ENCODE measurements around the gene EBNA1BP2. TPM values are rescaled to one million over a fixed set of nuclear protein-coding genes. Genes with fewer than 3 reads are reported as not detected.
"Not testable (repeated sequence)": the region's sequence is repeated elsewhere in the genome, so short reads cannot be mapped to it uniquely, and the experiment has no call there.

Gene EBNA1BP2
- total RNA-seq, 1 donor from 2014 or later: 53.9 TPM

GRCh38 chr1:43172527-43172972, 460 bp upstream of the EBNA1BP2 start:
- intact Hi-C loops (cut with micrococcal nuclease): loop anchor here (1.0 to 10.0 kb wide), 19 partner anchors 54 to 838 kb away; partner anchors contain the start of genes ATP6V0B, C1orf50, CDC20 and ELOVL1

- intact Hi-C loops (cut with micrococcal nuclease): loop anchor here (10.0 kb wide), 1 partner anchor 837 kb away; the partner anchor contains the start of gene FOXJ3
These were observed 696 bp downstream of the EBNA1BP2 start for GRCh38 chr1:43171312-43171875.

- intact Hi-C loops (cut with micrococcal nuclease): no loop called here
These were observed 6.3 kb downstream of the EBNA1BP2 start for GRCh38 chr1:43165765-43166164.

DNA sequence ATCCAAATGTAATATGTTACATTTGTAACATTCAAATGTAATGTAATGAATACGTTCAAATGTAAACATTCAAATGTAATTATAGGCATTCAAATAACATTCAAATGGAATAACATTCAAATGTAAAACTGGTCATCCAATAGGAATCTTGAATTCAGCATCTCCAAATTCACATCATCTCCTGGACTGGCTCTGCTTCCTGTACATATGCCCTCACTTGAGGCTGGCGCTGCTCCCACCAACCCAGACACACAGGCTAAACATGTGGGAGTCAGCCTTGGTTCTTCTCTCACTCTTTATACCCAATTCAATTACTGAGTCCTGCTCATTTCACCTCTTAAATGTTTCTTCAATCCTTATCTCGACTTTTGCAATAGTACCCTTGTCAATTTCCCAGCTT, 6.9 kb downstream of the EBNA1BP2 start:
- intact Hi-C loops (cut with micrococcal nuclease): no loop called here

GRCh38 chr1:43156026-43156425, 16.1 kb downstream of the EBNA1BP2 start:
- intact Hi-C loops (cut with micrococcal nuclease): no loop called here

DNA sequence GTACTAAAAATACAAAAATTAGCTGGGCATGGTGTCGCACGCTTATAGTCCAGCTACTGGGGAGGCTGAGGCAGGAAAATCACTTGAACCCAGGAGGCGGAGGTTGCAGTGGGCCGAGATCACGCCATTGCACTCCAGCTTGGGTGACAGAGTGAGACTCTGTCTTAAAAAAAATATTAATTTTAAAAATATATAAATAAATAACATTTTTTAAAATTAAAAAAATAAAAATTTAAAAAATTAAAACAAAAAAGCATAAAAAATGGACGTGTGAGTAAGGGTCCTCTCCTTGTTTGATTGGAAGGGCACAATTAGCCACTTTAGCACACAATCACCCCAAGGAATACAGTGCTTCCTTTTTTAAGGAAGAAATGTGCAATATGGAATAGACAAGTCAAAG, 18.6 kb downstream of the EBNA1BP2 start:
- intact Hi-C loops (cut with micrococcal nuclease): no loop called here

DNA sequence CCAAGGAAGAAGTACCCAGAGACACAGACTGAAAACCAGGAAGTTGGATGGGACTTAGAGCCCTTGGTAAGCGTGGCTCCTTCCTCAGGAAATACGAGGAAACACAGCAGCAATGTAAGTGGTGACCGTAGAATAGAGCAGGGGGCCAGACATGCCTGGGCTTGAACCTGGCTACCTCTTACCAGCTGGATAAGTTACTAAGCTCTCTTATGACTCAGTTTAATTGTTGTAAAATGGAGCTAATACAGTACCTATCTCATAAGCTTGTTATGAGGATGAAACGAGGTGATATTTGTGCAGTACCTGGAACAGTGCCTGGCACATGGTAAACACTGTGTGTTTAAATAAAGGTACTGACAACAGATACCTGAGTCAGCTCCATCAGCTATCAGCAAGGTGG, 19.2 kb downstream of the EBNA1BP2 start:
- intact Hi-C loops (cut with micrococcal nuclease): no loop called here

- intact Hi-C loops (cut with micrococcal nuclease): no loop called here
These were observed 22.2 kb downstream of the EBNA1BP2 start for GRCh38 chr1:43149889-43150288.

DNA sequence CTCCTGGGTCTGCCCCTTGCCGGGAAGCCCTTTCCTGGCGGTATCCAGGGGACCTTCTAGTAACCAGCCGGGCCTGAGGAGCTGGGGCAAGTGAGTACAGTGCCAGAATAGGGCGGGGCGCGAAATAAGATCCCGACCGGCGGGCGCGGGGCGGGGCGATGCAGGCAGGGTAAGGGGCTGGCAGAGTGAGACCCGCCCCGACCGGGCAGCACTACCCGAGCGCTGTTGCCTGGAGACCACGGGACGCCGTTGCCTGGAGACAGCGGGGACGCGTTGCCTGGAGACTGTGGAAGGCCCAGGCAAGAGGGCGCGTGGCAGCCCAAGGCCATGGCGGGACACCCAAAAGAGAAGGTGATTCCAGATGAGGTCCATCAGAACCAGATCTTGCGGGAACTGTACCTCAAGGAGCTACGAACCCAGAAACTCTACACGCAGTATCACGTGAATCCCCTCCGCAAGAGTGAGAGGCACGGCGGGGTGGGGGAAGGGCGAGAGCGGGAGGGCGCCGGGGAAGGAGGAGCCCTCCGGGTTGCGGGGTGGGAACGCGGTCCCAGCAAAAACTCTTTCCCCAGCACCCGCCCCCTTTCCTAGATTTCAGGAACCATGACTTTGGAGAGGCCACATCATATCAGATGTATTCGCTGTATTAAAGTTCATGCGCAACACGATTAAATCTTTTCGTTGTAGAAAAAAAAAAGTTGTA, 24.3 kb downstream of the EBNA1BP2 start:
- intact Hi-C loops (cut with micrococcal nuclease): no loop called here

GRCh38 chr1:43144237-43144636, 27.9 kb downstream of the EBNA1BP2 start:
- intact Hi-C loops (cut with micrococcal nuclease): no loop called here

DNA sequence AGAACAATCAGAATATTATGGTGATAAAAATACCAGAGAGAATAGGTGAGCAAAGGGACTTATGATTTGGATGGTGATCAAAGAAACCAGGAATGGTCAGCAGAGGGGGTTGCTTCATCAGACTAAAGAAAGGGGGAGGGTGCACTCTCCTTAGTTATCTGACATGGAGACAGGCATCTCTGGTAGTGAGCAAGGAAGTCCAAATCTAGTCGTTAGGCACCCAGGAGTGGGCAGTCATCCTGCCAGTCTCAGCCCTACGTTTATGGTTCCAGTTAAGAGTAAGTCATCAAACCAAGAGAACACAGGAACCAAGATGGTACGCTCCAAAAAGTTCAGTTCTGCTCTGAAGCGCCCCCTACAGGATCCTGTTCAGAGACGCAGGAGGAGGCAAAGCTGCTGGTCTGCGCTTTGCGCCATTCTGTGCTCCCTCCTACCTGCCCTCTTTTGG, 28.6 kb downstream of the EBNA1BP2 start:
- intact Hi-C loops (cut with micrococcal nuclease): no loop called here

GRCh38 chr1:43140583-43140982, 31.5 kb downstream of the EBNA1BP2 start:
- intact Hi-C loops (cut with micrococcal nuclease): no loop called here

DNA sequence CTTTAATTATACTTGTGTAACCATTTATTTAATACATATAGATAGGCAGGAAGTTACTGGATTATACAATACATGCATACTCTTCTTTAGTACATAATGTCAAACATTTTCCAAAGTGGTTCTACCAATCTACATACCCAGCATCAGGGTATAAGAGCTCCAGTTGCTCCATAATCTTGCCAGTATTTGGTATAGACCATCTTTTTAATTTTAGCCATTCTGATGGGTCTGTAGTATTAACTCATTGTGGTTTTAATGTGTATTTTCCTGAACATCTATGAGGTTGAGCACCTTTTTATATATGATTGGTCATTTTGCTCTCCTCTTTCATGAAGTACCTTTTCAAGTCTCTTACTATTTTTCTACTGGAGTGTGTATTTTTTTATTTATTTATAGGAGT, 32.1 kb downstream of the EBNA1BP2 start:
- intact Hi-C loops (cut with micrococcal nuclease): no loop called here

GRCh38 chr1:43139295-43139694, 32.8 kb downstream of the EBNA1BP2 start:
- intact Hi-C loops (cut with micrococcal nuclease): not testable (repeated sequence)

GRCh38 chr1:43137445-43138052, 34.5 kb downstream of the EBNA1BP2 start:
- intact Hi-C loops (cut with micrococcal nuclease): no loop called here

GRCh38 chr1:43135857-43136781, 36.0 kb downstream of the EBNA1BP2 start:
- intact Hi-C loops (cut with micrococcal nuclease): no loop called here

DNA sequence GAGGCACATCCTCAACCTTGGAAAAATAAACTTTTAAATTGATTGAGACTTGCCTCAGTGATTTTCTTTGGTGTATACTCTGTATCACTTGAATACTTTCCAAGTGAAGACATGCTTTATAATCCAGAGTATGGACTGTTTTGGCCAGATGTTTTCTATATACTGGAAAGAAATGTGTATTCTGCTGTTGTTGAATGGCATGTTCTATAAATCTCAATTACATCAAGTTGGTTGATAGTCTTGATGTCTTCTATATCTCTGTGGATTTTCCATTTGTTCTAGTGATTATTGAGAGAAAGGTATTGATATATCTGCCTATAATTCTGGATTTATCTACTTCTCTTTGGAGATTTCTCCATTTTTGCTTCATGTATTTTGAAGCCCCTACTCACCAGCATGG, 37.5 kb downstream of the EBNA1BP2 start:
- intact Hi-C loops (cut with micrococcal nuclease): no loop called here

DNA sequence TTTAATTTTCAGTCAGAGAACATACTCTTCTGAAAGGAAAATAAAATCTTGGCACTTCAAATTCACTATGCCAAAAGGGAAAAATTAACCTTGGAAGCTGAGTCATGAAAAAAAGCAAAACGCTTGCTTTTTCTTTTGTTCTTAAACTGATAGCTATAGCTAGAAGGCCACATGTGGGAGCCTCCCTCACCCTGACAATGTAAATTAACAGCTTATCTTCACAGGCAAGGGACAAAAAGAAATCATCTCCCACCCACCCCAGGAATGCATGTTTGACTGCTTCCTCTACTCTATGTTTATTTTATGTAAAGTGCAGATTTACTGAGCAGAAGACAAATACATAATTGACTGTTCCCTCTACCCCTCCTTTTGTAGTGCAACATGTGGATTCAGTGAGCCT, 38.0 kb downstream of the EBNA1BP2 start:
- intact Hi-C loops (cut with micrococcal nuclease): no loop called here

DNA sequence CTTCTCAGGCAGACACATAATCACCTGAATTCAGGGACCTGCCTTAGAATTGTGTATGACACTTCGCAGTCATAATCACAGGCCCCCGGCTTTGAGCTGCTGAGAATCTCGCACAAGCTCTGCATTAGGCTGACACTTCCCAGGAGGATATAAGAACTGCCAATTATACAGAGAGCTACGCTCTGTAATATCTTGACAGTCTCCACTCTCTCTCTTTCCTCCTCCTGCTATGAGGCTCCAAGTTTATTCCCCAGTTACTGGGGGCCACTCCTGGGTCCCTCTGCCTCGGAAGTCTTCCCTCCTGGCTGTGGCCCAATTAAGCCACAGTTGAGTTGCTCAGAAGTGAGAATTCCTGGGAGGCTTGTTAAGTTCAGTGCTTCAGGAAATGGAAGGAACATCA, 42.7 kb downstream of the EBNA1BP2 start:
- intact Hi-C loops (cut with micrococcal nuclease): no loop called here

DNA sequence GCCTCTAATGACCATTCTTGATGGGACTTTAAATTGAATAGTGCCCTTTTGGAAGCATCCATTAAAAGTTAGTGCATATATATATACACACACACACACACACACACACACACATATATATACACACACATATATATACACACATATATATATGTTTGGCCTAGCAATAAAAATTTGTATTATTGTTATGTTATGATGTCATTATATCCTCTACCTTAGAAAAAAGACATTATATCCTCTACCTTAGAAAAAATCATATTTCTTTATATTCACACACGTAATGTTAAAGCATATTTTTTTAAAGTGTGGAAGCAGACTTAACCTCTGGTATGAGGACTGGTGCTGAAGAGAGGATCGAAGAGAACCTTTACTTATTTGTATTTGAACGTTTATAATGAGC, 43.3 kb downstream of the EBNA1BP2 start:
- intact Hi-C loops (cut with micrococcal nuclease): no loop called here

DNA sequence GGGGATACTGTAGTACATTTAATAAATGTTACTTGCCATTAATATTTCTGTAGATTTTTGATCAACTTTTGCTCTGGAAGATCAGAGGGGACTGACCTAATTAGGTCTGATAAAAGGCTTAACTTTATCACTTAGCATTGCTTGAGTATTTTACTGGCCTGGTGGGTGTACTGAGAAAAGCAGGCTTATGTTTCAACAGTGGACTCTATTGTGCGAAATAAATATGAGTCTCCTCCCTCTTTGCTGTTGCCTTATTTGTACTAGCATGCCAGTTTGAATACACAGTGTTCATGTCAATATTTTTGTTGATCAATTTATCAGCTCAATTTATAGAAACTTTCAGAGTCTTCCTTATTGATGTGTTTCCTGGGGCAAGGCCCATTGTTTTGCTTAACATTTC, 49.1 kb downstream of the EBNA1BP2 start:
- intact Hi-C loops (cut with micrococcal nuclease): no loop called here
